ENCODE data around the gene USF3. TPM values are rescaled to one million over a fixed set of nuclear protein-coding genes. Genes with fewer than 3 reads are reported as not detected.

The USF3 gene
- total RNA-seq, 2 experiments from 2014 or later: 31.4 to 32.6 TPM

- Mint-ChIP-seq H3K4me3 (no peak overlapping the region), H3K36me3 (ENCODE audit: low read depth) (peaks cover 40% of the 10 kb centered on the region), H3K4me1 (ENCODE audit: low read depth) (no peaks in the 10 kb centered on the region), H3K27ac (no peak overlapping the region), H3K9me3 (no peaks in the 10 kb centered on the region), H3K27me3 (peaks cover under 1% of the 10 kb centered on the region)
- no peaks in the 10 kb centered on the region for H3K4me1 ChIP-seq (ENCODE audit: insufficient read depth, low read length)
- ATAC-seq (ENCODE audit: poor library complexity) (no peak), DNase-seq (no peak)
- POLR2A ChIA-PET: interaction anchor here (0.9 kb wide), 1 partner anchor 12 kb away, joined by 3 read pairs; no protein-coding TSS in a partner anchor
- H3K27ac ChIP-seq (ENCODE audit: low read depth in 1 of 2, low read length in 2 of 2): no peak overlapping the region
- intact Hi-C loops (cut with DNase I, micrococcal nuclease): no loop called here
- no peak for TF ChIP-seq CTCF (IDR thresholded peaks at IDR 0.05)
- no peaks in the 10 kb centered on the region for H3K27me3 ChIP-seq (ENCODE audit: control insufficient read depth in 1 of 2, insufficient read depth in 2 of 2, low read length in 2 of 2)
- H3K9me3 ChIP-seq (ENCODE audit: control insufficient read depth in 1 of 2, insufficient read depth in 1 of 2, low read length in 2 of 2): no peaks in the 10 kb centered on the region
- CTCF ChIA-PET: interaction anchor here (0.9 to 1.5 kb wide), 2 partner anchors 28 kb away, joined by 3 read pairs; no protein-coding TSS in a partner anchor
- H3K4me3 ChIP-seq (ENCODE audit: low read length): no peak overlapping the region
- H3K36me3 ChIP-seq (ENCODE audit: insufficient read depth, low read length): peaks cover 28% of the 10 kb centered on the region
Observed at GRCh38 chr3:113717308-113717707, 20.9 kb upstream of the USF3 start.

- ATAC-seq (ENCODE audit: poor library complexity): no peak
- no peak for TF ChIP-seq CTCF (IDR thresholded peaks at IDR 0.05)
- no peak for DNase-seq
- H3K4me3 ChIP-seq (ENCODE audit: low read length): no peak overlapping the region
- no peak overlapping the region for H3K4me3 Mint-ChIP-seq
- H3K36me3 Mint-ChIP-seq (ENCODE audit: low read depth): peaks cover 16% of the 10 kb centered on the region
- H3K27ac Mint-ChIP-seq: no peak overlapping the region
- no peaks in the 10 kb centered on the region for H3K4me1 Mint-ChIP-seq (ENCODE audit: low read depth)
- H3K9me3 Mint-ChIP-seq: no peaks in the 10 kb centered on the region
- ChIA-PET CTCF (interaction anchor here (1.2 kb wide), 1 partner anchor 82 kb away, joined by 3 read pairs; no protein-coding TSS in a partner anchor), POLR2A (interaction anchor here (0.6 kb wide), 1 partner anchor 154 kb away, joined by 4 read pairs; no protein-coding TSS in a partner anchor)
- peaks cover 0 to 5% of the 10 kb centered on the region in 2 experiments for H3K27me3 ChIP-seq (ENCODE audit: control insufficient read depth in 1 of 2, insufficient read depth in 2 of 2, low read length in 2 of 2)
- H3K36me3 ChIP-seq (ENCODE audit: insufficient read depth, low read length): peaks cover 4% of the 10 kb centered on the region
- H3K27me3 Mint-ChIP-seq: peaks cover 19% of the 10 kb centered on the region
- H3K4me1 ChIP-seq (ENCODE audit: insufficient read depth, low read length): no peaks in the 10 kb centered on the region
- intact Hi-C loops (cut with DNase I, micrococcal nuclease): no loop called here
- no peak overlapping the region for H3K27ac ChIP-seq (ENCODE audit: low read depth in 1 of 2, low read length in 2 of 2)
- H3K9me3 ChIP-seq (ENCODE audit: control insufficient read depth in 1 of 2, insufficient read depth in 1 of 2, low read length in 2 of 2): no peaks in the 10 kb centered on the region
Observed at GRCh38 chr3:113714702-113715101, 18.3 kb upstream of the USF3 start.

- intact Hi-C loops (cut with DNase I, micrococcal nuclease): no loop called here
- CTCF ChIA-PET: interaction anchor here (0.7 to 1.1 kb wide), 2 partner anchors 14 to 29 kb away, joined by 3 to 4 read pairs; no protein-coding TSS in a partner anchor
- Mint-ChIP-seq H3K9me3 (no peaks in the 10 kb centered on the region), H3K27ac (no peak overlapping the region), H3K27me3 (peaks cover 40% of the 10 kb centered on the region), H3K4me1 (ENCODE audit: low read depth) (no peaks in the 10 kb centered on the region), H3K4me3 (no peak overlapping the region), H3K36me3 (ENCODE audit: low read depth) (peaks cover 6% of the 10 kb centered on the region)
- DNase-seq (no peak), ATAC-seq (ENCODE audit: poor library complexity) (no peak)
- no peaks in the 10 kb centered on the region for H3K36me3 ChIP-seq (ENCODE audit: insufficient read depth, low read length)
- TF ChIP-seq CTCF (IDR thresholded peaks at IDR 0.05): no peak
- no peaks in the 10 kb centered on the region for H3K9me3 ChIP-seq (ENCODE audit: control insufficient read depth in 1 of 2, insufficient read depth in 1 of 2, low read length in 2 of 2)
- H3K27ac ChIP-seq (ENCODE audit: low read depth in 1 of 2, low read length in 2 of 2): no peak overlapping the region
- no peak overlapping the region for H3K4me3 ChIP-seq (ENCODE audit: low read length)
- no peaks in the 10 kb centered on the region for H3K4me1 ChIP-seq (ENCODE audit: insufficient read depth, low read length)
- POLR2A ChIA-PET: interaction anchor here (1.4 kb wide), 2 partner anchors 16 to 33 kb away, joined by 4 to 9 read pairs; partner anchors contain the start of gene USF3
- H3K27me3 ChIP-seq (ENCODE audit: control insufficient read depth in 1 of 2, insufficient read depth in 2 of 2, low read length in 2 of 2): peaks cover 0 to 5% of the 10 kb centered on the region in 2 experiments
Observed at GRCh38 chr3:113712129-113712528, 15.7 kb upstream of the USF3 start.

Data from CD4-positive, alpha-beta T cell (primary cell).